ENCODE results near the gene GAB1.
"Not testable (repeated sequence)": the region's sequence is repeated elsewhere in the genome, so short reads cannot be mapped to it uniquely, and the experiment has no call there.

Gene GAB1

GRCh38 chr4:143339497-143339896 lies 2.8 kb downstream of the GAB1 start:
- no peak for DNase-seq

- no peak for DNase-seq
Measured at GRCh38 chr4:143341186-143341755, 4.6 kb downstream of the GAB1 start.

GRCh38 chr4:143343276-143343831 lies 6.7 kb downstream of the GAB1 start:
- DNase-seq, result no peak

GRCh38 chr4:143344041-143344440 lies 7.4 kb downstream of the GAB1 start:
- DNase-seq, result no peak

GRCh38 chr4:143344774-143345173 lies 8.1 kb downstream of the GAB1 start:
- no peak for DNase-seq

- DNase-seq, result no peak
Measured at GRCh38 chr4:143345356-143345755, 8.7 kb downstream of the GAB1 start.

- DNase-seq, result no peak
Measured at GRCh38 chr4:143346206-143346605, 9.5 kb downstream of the GAB1 start.

- no peak for DNase-seq
Measured at GRCh38 chr4:143347484-143348111, 10.9 kb downstream of the GAB1 start.

- DNase-seq, result no peak
Measured at GRCh38 chr4:143348233-143349077, 11.8 kb downstream of the GAB1 start.

- DNase-seq, result not testable (repeated sequence)
Measured at GRCh38 chr4:143349858-143350527, 13.3 kb downstream of the GAB1 start.

GRCh38 chr4:143351149-143351691 lies 14.5 kb downstream of the GAB1 start:
- no peak for DNase-seq

GRCh38 chr4:143351774-143352451 lies 15.2 kb downstream of the GAB1 start:
- DNase-seq, result peak; percentile 32

- DNase-seq, result no peak
Measured at GRCh38 chr4:143352720-143353119, 16.0 kb downstream of the GAB1 start.

GRCh38 chr4:143353797-143354196 lies 17.1 kb downstream of the GAB1 start:
- no peak for DNase-seq

- DNase-seq, result no peak
Measured at GRCh38 chr4:143354990-143355389, 18.3 kb downstream of the GAB1 start.

GRCh38 chr4:143355540-143356217 lies 19.0 kb downstream of the GAB1 start:
- DNase-seq, result no peak

- no peak for DNase-seq
Measured at GRCh38 chr4:143356493-143356892, 19.8 kb downstream of the GAB1 start.

GRCh38 chr4:143357161-143357845 lies 20.6 kb downstream of the GAB1 start:
- DNase-seq, result no peak

- no peak for DNase-seq
Measured at GRCh38 chr4:143358419-143358818, 21.7 kb downstream of the GAB1 start.

GRCh38 chr4:143358923-143359643 lies 22.4 kb downstream of the GAB1 start:
- no peak for DNase-seq

Measured in NCI-H774 (cell line).